ENCODE data around the gene TMEM63C.

- no peak for TF ChIP-seq POLR2A (IDR thresholded peaks at IDR 0.05; ENCODE audit: low read depth, low read length)
- TF ChIP-seq POLR2AphosphoS5 (IDR thresholded peaks at IDR 0.05; ENCODE audit: low read depth, low read length): no peak
- TF ChIP-seq SPI1 (IDR thresholded peaks at IDR 0.05; ENCODE audit: low read depth, low read length): no peak
These were observed 22.8 kb downstream of the TMEM63C start for GRCh38 chr14:77204459-77204771.
